MM.1S (cell line): ENCODE results near the gene OR6C70.

Experiments
- DNase-seq: peaks from one replicate; pipeline ENCODE4 v3.0.0-alpha.2; 2015
- H2AFZ ChIP-seq: fragments of 300-600 bp; sonication (generic); 2 replicates; pipeline ENCODE4 v1.6.0; 2016; ENCODE audit warnings: antibody characterized with exemption, low read length
- H3F3A ChIP-seq: fragments of 300-600 bp; sonication (generic); 2 replicates; pipeline ENCODE4 v1.6.1; 2016; ENCODE audit warnings: mild to moderate bottlenecking, antibody characterized with exemption, low read length, moderate library complexity, mixed read lengths; ENCODE audit not compliant: insufficient read depth
- H3K27ac ChIP-seq: fragments of 300-600 bp; sonication (generic); 2 replicates; pipeline ENCODE4 v1.5.1; 2016; ENCODE audit warnings: mild to moderate bottlenecking, low read length
- H3K27me3 ChIP-seq: fragments of 300-600 bp; sonication (generic); replicated peaks from 2 replicates; pipeline ENCODE4 v1.6.0; 2016; ENCODE audit warnings: low read length; ENCODE audit not compliant: insufficient read depth
- H3K36me3 ChIP-seq: fragments of 300-600 bp; sonication (generic); replicated peaks from 2 replicates; pipeline ENCODE4 v1.6.1; 2016; ENCODE audit warnings: mild to moderate bottlenecking, low read length, mixed read lengths; ENCODE audit not compliant: insufficient read depth
- H3K4me1 ChIP-seq: fragments of 300-600 bp; sonication (generic); 2 replicates; pipeline ENCODE4 v1.6.1; 2016; ENCODE audit warnings: low read length, mixed read lengths
- H3K4me2 ChIP-seq: fragments of 300-600 bp; sonication (generic); 2 replicates; pipeline ENCODE4 v1.6.0; 2016; ENCODE audit warnings: low read depth, low read length
- H3K4me3 ChIP-seq: fragments of 300-600 bp; sonication (generic); 2 replicates; pipeline ENCODE4 v1.5.1; 2016; ENCODE audit warnings: low read length, mixed read lengths
- H3K79me2 ChIP-seq: fragments of 300-600 bp; sonication (generic); 2 replicates; pipeline ENCODE4 v1.6.1; 2016; ENCODE audit warnings: mixed run types, low read length, mixed read lengths
- H3K9ac ChIP-seq: fragments of 300-600 bp; sonication (generic); 2 replicates; pipeline ENCODE4 v1.6.1; 2016; ENCODE audit warnings: low read length, mixed read lengths
- H3K9me2 ChIP-seq: fragments of 300-600 bp; sonication (generic); replicated peaks from 2 replicates; pipeline ENCODE4 v1.6.1; 2016; ENCODE audit warnings: mild to moderate bottlenecking, low read length, mixed read lengths; ENCODE audit not compliant: insufficient read depth
- H3K9me3 ChIP-seq: fragments of 300-600 bp; sonication (generic); replicated peaks from 2 replicates; pipeline ENCODE4 v1.6.1; 2016; ENCODE audit warnings: mild to moderate bottlenecking, low read length, mixed read lengths; ENCODE audit not compliant: insufficient read depth
- H4K20me1 ChIP-seq: fragments of 300-600 bp; sonication (generic); 2 replicates; pipeline ENCODE4 v1.6.1; 2016; ENCODE audit warnings: mild to moderate bottlenecking, low read length, moderate library complexity, mixed read lengths; ENCODE audit not compliant: insufficient read depth
- CTCF ChIP-seq: fragments of 300-600 bp; sonication (generic); IDR thresholded peaks from 2 replicates; pipeline ENCODE4 v1.5.1; 2016; ENCODE audit warnings: antibody characterized with exemption, low read length, mixed read lengths
- EZH2 ChIP-seq: fragments of 300-600 bp; sonication (generic); optimal IDR thresholded peaks from 2 replicates; pipeline ENCODE3; 2017; ENCODE audit warnings: low read depth, mild to moderate bottlenecking, antibody characterized with exemption, low read length, mixed read lengths
- EZH2phosphoT487 ChIP-seq: fragments of 300-600 bp; sonication (generic); IDR thresholded peaks from 2 replicates; pipeline ENCODE4 v1.6.1; 2018; ENCODE audit warnings: antibody characterized with exemption, low read length

Gene OR6C70

GRCh38 chr12:55470088-55470829 lies at the start of gene OR6C70:
TSS of gene OR6C70 (minus strand) at chr12:55470138. CDS start at chr12:55470138, 0 bp downstream.
- Histone ChIP-seq H3K9ac (no peak within 1 kb of the TSS), H3K79me2 (no peaks in the 10 kb centered on the region), H3K36me3 (no peaks in the 10 kb centered on the region), H3K4me3 (no peak within 1 kb of the TSS), H3K4me1 (peaks cover 26% of the 10 kb centered on the region), H3K27me3 (no peaks in the 10 kb centered on the region), H2AFZ (no peak within 1 kb of the TSS), H3K4me2 (no peak within 1 kb of the TSS), H3K9me2 (no peaks in the 10 kb centered on the region), H3K27ac (no peak within 1 kb of the TSS), H4K20me1 (no peaks in the 10 kb centered on the region), H3K9me3 (no peaks in the 10 kb centered on the region), H3F3A (no peaks in the 10 kb centered on the region)
- no peak for TF ChIP-seq CTCF
- no peak for TF ChIP-seq EZH2phosphoT487
- TF ChIP-seq EZH2: no peak
- DNase-seq: no peak

- H3K4me3 ChIP-seq: no peak overlapping the region
- H3K27me3 ChIP-seq: no peaks in the 10 kb centered on the region
- H3K9me3 ChIP-seq: no peaks in the 10 kb centered on the region
- H3K79me2 ChIP-seq: no peaks in the 10 kb centered on the region
- TF ChIP-seq EZH2 (no peak), CTCF (no peak), EZH2phosphoT487 (no peak)
- H3K4me2 ChIP-seq: no peak overlapping the region
- DNase-seq: no peak
- no peak overlapping the region for H2AFZ ChIP-seq
- no peaks in the 10 kb centered on the region for H3K9me2 ChIP-seq
- no peaks in the 10 kb centered on the region for H3F3A ChIP-seq
- H3K36me3 ChIP-seq: no peaks in the 10 kb centered on the region
- no peak overlapping the region for H3K27ac ChIP-seq
- no peaks in the 10 kb centered on the region for H3K4me1 ChIP-seq
- no peak overlapping the region for H3K9ac ChIP-seq
- no peaks in the 10 kb centered on the region for H4K20me1 ChIP-seq
Observed at GRCh38 chr12:55516391-55516790, 46.5 kb upstream of the OR6C70 start.

GRCh38 chr12:55515696-55516095 lies 45.8 kb upstream of the OR6C70 start:
- H3K4me2 ChIP-seq: no peak overlapping the region
- no peaks in the 10 kb centered on the region for H3F3A ChIP-seq
- H3K36me3 ChIP-seq: no peaks in the 10 kb centered on the region
- no peaks in the 10 kb centered on the region for H3K9me2 ChIP-seq
- no peaks in the 10 kb centered on the region for H3K79me2 ChIP-seq
- H3K9ac ChIP-seq: no peak overlapping the region
- H3K27me3 ChIP-seq: no peaks in the 10 kb centered on the region
- H3K27ac ChIP-seq: no peak overlapping the region
- no peak for DNase-seq
- H2AFZ ChIP-seq: no peak overlapping the region
- TF ChIP-seq CTCF: peak; percentile 21; the same call in 1 of the 2 replicates
- TF ChIP-seq EZH2phosphoT487: no peak
- H3K4me1 ChIP-seq: no peaks in the 10 kb centered on the region
- H3K4me3 ChIP-seq: no peak overlapping the region
- no peaks in the 10 kb centered on the region for H3K9me3 ChIP-seq
- no peaks in the 10 kb centered on the region for H4K20me1 ChIP-seq
